Stomach smooth muscle (tissue), 2 donors: Measurements from ENCODE around the gene EGFR.

Experiments
- H3K27ac ChIP-seq: one replicate; pipeline ENCODE4 v1.7.0; 2013; ENCODE audit warnings: mild to moderate bottlenecking, low read length, inconsistent platforms
- H3K27me3 ChIP-seq, 2 donors: one replicate each; pipeline ENCODE4 v1.7.0; 2013; ENCODE audit warnings: low read length in 2 of 2; ENCODE audit not compliant: insufficient read depth in 2 of 2, control insufficient read depth in 1 of 2
- H3K36me3 ChIP-seq, 2 donors: one replicate each; pipeline ENCODE4 v1.7.0; 2013; ENCODE audit warnings: low read length in 2 of 2; ENCODE audit not compliant: control insufficient read depth in 2 of 2, insufficient read depth in 2 of 2
- H3K4me1 ChIP-seq: one replicate; pipeline ENCODE4 v1.7.0; 2013; ENCODE audit warnings: low read length; ENCODE audit not compliant: control insufficient read depth, insufficient read depth
- H3K4me3 ChIP-seq, 2 donors: one replicate each; pipeline ENCODE4 v1.7.0; 2013; ENCODE audit warnings: low read length in 2 of 2
- H3K9ac ChIP-seq, 2 donors: one replicate each; pipeline ENCODE4 v1.7.0; 2013; ENCODE audit warnings: low read length in 2 of 2, mild to moderate bottlenecking in 1 of 2
- H3K9me3 ChIP-seq, 2 donors: one replicate each; pipeline ENCODE4 v1.7.0; 2013; ENCODE audit warnings: low read length in 2 of 2; ENCODE audit not compliant: control insufficient read depth in 2 of 2
- donor health status: healthy.
- donor health status: Pancreatic carcinoma.

The EGFR gene

DNA sequence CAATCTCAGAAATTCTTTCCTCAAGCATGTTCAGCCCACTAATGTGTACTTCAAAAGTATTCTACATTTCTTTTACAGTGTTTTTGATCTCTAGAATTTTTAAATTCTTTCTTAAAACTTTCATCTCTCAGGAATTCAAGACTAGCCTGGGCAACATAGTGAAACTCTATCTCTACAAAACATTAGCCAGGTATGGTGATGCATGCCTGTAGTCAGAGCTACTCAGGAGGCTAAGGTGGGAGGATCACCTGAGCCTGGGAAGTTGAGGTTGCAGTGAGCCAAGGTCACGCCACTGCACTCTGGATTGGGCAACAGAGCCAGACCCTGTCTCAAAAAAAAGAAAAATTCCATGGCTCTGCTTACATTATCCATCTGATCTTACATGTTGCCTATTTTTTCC lies 5.0 kb upstream of the EGFR start:
- H3K27ac ChIP-seq: no peak overlapping the region
- H3K4me1 ChIP-seq: peaks cover 9% of the 10 kb centered on the region
- H3K4me3 ChIP-seq: no peak overlapping the region
- no peaks in the 10 kb centered on the region for H3K36me3 ChIP-seq
- no peaks in the 10 kb centered on the region for H3K27me3 ChIP-seq
- H3K9me3 ChIP-seq: no peaks in the 10 kb centered on the region
- no peak overlapping the region for H3K9ac ChIP-seq

DNA sequence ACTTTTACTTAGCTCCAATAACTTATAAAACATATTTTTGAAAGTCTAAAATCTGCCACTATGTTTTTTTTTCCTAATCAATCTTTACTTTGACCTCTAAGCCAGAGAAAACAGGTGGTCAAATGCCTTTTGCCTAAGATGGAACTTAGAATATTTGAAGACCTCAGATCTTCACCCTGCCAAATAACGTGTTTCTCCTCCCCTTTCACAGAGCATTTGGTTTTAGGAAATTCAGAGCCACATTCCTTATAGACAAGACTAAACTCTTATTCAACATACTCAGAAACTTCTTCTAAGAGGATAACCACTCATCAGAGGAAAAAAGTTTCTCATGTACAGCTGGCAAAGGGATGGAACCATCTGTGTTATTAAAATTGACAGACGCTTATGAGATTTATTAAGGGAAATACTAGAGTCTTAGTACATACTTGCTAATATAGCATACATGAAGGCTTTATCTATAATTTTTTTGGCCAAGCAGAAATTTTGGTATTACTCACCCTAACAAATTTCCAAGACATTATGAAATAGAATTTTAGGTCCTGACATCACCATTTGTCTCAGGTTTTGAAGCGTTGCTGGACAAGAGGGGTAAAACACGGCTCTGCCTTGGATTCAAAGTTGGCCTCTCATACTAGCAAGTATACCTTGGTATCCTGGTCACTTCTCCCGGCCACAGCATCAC lies 2.6 kb upstream of the EGFR start:
- H3K9me3 ChIP-seq: no peaks in the 10 kb centered on the region
- H3K27ac ChIP-seq: no peak overlapping the region
- no peaks in the 10 kb centered on the region for H3K36me3 ChIP-seq
- H3K9ac ChIP-seq: no peak overlapping the region
- no peak overlapping the region for H3K4me3 ChIP-seq
- H3K4me1 ChIP-seq: peaks cover 17% of the 10 kb centered on the region
- no peaks in the 10 kb centered on the region for H3K27me3 ChIP-seq

DNA sequence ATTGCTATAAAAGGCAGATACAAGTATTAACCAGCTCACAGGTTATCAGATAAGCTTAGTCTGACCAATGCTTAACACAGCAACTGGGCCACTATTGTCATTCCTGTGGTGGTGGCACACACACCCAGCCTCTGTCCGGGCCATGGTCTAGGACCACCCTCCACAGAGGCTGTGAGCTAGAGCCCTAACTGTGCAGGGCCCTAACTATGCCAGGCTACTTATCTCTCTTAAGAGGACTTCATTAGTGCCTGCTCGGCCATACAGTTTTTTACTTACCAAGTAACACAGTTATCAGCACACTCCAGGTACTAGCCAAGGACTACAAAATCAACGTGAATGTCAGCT lies 2.1 kb upstream of the EGFR start:
- Histone ChIP-seq H3K9ac (no peak overlapping the region), H3K27me3 (no peaks in the 10 kb centered on the region), H3K4me1 (peaks cover 22% of the 10 kb centered on the region), H3K27ac (no peak overlapping the region), H3K4me3 (no peak overlapping the region), H3K9me3 (no peaks in the 10 kb centered on the region), H3K36me3 (no peaks in the 10 kb centered on the region)

DNA sequence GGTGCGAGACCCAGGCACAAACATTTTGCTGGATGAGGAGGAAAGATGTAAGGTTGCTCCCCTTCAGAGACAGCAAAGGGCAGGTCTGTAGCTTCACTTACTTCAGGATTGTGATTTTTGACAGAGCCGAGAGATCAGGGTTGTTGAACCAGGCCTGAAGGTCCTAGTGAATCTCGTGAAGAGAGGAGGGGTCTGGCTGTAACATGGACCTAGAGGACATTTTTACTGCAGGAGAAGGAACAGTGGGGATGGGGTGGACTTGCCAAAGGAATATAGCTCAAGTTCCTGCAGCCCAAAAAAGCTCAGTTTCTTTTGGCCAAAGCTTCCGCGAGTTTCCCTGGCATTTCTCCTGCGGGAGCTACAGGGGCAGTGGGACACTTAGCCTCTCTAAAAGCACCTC lies 976 bp upstream of the EGFR start:
- peaks cover 29% of the 10 kb centered on the region for H3K4me1 ChIP-seq
- H3K9ac ChIP-seq: peak overlapping the region in 1 of 2 donors; percentile 71
- H3K27ac ChIP-seq: peak overlapping the region; percentile 81
- H3K27me3 ChIP-seq: no peaks in the 10 kb centered on the region
- H3K36me3 ChIP-seq: no peaks in the 10 kb centered on the region
- no peaks in the 10 kb centered on the region for H3K9me3 ChIP-seq
- H3K4me3 ChIP-seq: peak overlapping the region; percentile 69 to 83

DNA sequence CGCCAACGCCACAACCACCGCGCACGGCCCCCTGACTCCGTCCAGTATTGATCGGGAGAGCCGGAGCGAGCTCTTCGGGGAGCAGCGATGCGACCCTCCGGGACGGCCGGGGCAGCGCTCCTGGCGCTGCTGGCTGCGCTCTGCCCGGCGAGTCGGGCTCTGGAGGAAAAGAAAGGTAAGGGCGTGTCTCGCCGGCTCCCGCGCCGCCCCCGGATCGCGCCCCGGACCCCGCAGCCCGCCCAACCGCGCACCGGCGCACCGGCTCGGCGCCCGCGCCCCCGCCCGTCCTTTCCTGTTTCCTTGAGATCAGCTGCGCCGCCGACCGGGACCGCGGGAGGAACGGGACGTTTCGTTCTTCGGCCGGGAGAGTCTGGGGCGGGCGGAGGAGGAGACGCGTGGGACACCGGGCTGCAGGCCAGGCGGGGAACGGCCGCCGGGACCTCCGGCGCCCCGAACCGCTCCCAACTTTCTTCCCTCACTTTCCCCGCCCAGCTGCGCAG lies 424 bp downstream of the EGFR start:
- Histone ChIP-seq H3K27me3 (no peaks in the 10 kb centered on the region), H3K27ac (peak overlapping the region; percentile 81), H3K4me3 (peak overlapping the region; percentile 62 to 83), H3K36me3 (no peaks in the 10 kb centered on the region), H3K9me3 (no peaks in the 10 kb centered on the region), H3K9ac (peak overlapping the region; percentile 76 to 81), H3K4me1 (peaks cover 29% of the 10 kb centered on the region)

DNA sequence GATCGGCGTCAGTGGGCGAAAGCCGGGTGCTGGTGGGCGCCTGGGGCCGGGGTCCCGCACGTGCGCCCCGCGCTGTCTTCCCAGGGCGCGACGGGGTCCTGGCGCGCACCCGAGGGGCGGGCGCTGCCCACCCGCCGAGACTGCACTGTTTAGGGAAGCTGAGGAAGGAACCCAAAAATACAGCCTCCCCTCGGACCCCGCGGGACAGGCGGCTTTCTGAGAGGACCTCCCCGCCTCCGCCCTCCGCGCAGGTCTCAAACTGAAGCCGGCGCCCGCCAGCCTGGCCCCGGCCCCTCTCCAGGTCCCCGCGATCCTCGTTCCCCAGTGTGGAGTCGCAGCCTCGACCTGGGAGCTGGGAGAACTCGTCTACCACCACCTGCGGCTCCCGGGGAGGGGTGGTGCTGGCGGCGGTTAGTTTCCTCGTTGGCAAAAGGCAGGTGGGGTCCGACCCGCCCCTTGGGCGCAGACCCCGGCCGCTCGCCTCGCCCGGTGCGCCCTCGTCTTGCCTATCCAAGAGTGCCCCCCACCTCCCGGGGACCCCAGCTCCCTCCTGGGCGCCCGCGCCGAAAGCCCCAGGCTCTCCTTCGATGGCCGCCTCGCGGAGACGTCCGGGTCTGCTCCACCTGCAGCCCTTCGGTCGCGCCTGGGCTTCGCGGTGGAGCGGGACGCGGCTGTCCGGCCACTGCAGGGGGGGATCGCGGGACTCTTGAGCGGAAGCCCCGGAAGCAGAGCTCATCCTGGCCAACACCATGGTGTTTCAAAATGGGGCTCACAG lies 1.1 kb downstream of the EGFR start:
- H3K36me3 ChIP-seq: peaks cover 0 to under 1% of the 10 kb centered on the region in 2 donors
- H3K9ac ChIP-seq: peak overlapping the region; percentile 61 to 80
- peaks cover 31% of the 10 kb centered on the region for H3K4me1 ChIP-seq
- H3K27ac ChIP-seq: peak overlapping the region; percentile 81
- H3K27me3 ChIP-seq: no peaks in the 10 kb centered on the region
- peak overlapping the region; percentile 62 to 83 for H3K4me3 ChIP-seq
- no peaks in the 10 kb centered on the region for H3K9me3 ChIP-seq

DNA sequence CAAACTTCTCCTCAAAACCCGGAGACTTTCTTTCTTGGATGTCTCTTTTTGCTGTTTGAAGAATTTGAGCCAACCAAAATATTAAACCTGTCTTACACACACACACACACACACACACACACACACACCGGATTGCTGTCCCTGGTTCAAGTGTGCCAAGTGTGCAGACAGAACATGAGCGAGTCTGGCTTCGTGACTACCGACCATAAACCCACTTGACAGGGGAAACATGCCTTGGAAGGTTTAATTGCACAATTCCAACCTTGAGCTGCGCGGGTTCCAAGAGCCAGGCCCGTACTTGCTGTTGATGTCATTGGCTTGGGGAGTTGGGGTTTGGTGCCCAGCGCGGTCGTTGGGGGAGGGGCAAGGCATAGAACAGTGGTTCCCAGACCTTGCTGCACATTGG lies 1.7 kb downstream of the EGFR start:
- peak overlapping the region in 1 of 2 donors; percentile 61 for H3K9ac ChIP-seq
- H3K27me3 ChIP-seq: no peaks in the 10 kb centered on the region
- peak overlapping the region; percentile 62 to 83 for H3K4me3 ChIP-seq
- no peaks in the 10 kb centered on the region for H3K9me3 ChIP-seq
- H3K4me1 ChIP-seq: peaks cover 34% of the 10 kb centered on the region
- peaks cover 0 to 2% of the 10 kb centered on the region in 2 donors for H3K36me3 ChIP-seq
- peak overlapping the region; percentile 81 for H3K27ac ChIP-seq

DNA sequence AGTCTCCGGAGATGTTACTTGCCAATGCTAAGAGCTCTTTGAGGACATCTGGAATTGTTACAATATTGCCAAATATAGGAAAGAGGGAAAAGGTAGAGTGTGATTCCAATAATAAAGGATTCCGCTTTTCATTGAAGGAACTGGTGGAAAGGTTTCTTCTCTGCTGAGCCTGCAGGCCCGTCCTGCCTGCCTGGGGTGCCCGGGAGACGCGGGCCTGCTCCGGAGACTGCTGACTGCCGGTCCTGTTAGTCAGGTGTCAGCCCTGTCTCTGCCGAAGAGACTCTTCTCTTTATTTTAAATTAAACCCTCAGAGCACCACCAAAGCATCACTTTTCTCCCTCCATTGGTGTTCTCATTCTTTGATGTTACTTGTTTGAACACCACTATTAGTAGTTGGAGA lies 2.2 kb downstream of the EGFR start:
- Histone ChIP-seq H3K36me3 (peaks cover 0 to 2% of the 10 kb centered on the region in 2 donors), H3K4me3 (peak overlapping the region in 1 of 2 donors; percentile 83), H3K27ac (peak overlapping the region; percentile 81), H3K9me3 (no peaks in the 10 kb centered on the region), H3K9ac (no peak overlapping the region), H3K4me1 (peaks cover 36% of the 10 kb centered on the region), H3K27me3 (no peaks in the 10 kb centered on the region)

DNA sequence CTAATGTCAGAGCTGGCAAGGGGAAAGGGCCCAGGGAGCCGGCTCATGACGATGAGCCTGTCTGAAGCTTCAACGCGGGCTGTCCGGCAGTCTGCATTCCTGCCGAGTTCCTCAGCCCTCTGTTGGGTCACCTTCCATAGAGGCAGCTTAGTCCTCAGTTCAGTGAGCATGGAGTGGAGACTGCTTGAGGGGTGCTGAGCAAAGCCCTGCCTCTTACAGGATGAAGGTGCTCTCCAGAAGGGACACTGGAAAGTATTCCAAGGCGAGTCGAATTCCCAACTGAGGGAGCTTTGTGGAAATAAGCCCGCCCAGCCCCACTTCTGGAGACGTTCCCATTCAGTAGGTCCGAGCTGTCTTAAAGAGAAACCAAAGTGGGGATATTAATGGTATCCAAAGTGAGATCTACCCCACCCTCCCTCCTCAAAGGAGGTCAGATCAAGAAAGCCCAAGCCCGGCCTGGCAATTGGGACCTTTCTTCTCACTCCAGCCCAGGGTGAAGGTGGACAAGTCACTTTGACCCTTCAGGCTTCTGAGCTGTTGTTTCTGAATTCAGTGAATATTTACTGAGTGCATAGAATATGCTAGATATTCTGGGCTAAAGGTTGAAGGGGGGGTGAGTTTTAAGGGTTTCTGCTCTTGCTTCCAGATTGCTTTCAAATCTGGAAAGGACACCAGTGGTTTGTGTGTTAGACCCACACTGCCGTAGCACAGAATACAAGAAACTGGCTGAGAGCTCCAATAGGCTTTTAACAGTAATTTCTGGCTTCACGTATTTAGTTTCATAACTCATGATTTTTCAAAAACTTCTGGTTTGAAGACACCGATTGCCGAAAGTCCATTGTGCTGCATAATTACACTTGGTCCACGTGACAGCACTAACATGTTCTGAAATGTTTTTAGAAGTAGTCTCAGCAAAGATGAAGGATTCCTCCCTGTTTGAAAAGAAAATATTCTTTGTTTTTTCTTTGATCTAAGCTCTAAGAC lies 3.5 kb downstream of the EGFR start:
- H3K36me3 ChIP-seq: peaks cover 0 to 2% of the 10 kb centered on the region in 2 donors
- H3K27me3 ChIP-seq: no peaks in the 10 kb centered on the region
- H3K27ac ChIP-seq: peak overlapping the region; percentile 53
- H3K9ac ChIP-seq: peak overlapping the region in 1 of 2 donors; percentile 29
- H3K9me3 ChIP-seq: no peaks in the 10 kb centered on the region
- H3K4me1 ChIP-seq: peaks cover 40% of the 10 kb centered on the region
- peak overlapping the region in 1 of 2 donors; percentile 62 for H3K4me3 ChIP-seq

DNA sequence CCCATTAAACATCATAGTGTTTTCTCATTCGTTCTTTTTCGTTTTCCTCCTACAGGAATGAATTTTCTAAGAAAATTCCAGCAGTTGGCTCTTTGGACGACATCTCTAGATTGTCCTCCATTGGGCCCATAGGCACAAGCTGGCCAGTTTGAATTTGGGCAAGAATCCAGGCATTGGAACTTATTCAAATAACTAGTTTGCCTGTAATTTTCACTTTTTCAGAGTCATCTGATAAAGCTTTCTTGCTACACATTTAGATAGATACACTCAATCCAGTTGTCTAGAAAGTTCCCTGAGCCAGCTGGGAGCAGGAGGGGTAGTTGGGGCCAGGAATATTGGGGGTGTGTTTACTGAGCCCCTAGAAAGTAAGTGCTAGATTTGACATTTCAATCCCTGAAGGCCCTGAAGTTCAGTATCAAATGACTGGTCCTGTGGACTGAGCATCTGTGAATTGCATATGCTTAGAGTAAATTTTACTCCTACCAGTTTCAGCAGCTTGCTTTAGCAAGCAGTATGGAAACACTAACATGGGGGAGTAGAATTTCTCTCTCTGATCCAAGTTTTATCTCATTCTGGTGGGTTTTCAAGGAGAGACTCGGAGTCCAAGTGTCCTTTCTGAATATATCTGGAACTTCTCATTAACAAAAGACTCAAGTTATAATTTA lies 5.2 kb downstream of the EGFR start:
- H3K27ac ChIP-seq: peak overlapping the region; percentile 12
- H3K4me3 ChIP-seq: no peak overlapping the region
- peaks cover 31% of the 10 kb centered on the region for H3K4me1 ChIP-seq
- no peaks in the 10 kb centered on the region for H3K9me3 ChIP-seq
- no peak overlapping the region for H3K9ac ChIP-seq
- no peaks in the 10 kb centered on the region for H3K27me3 ChIP-seq
- H3K36me3 ChIP-seq: peaks cover 0 to 2% of the 10 kb centered on the region in 2 donors
